Measurements from ENCODE around the gene NPAS2.

The NPAS2 gene

DNA sequence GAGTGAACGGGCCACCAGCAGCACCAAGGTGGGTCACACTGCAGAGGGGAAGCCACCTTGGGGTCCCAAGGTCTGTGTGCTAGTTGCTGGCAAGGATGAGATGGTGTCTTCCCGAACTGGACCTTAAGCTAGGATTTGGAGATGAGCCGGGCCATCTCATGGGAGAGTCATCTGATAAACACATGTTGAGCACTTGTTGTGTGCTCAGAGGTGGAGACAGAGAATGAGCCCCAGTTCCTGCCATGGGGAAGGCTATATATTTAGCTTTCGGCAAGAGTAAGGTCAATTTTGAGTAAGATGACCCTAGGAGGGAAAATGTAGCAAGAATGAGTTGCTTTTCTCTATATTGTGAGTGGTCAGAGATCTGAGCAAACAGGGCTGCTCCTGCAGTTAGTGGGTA is 140.7 kb downstream of the NPAS2 start:
- in situ Hi-C loops (cut with HindIII; ENCODE audit: low sequenced_read_pairs), result no loop called here

DNA sequence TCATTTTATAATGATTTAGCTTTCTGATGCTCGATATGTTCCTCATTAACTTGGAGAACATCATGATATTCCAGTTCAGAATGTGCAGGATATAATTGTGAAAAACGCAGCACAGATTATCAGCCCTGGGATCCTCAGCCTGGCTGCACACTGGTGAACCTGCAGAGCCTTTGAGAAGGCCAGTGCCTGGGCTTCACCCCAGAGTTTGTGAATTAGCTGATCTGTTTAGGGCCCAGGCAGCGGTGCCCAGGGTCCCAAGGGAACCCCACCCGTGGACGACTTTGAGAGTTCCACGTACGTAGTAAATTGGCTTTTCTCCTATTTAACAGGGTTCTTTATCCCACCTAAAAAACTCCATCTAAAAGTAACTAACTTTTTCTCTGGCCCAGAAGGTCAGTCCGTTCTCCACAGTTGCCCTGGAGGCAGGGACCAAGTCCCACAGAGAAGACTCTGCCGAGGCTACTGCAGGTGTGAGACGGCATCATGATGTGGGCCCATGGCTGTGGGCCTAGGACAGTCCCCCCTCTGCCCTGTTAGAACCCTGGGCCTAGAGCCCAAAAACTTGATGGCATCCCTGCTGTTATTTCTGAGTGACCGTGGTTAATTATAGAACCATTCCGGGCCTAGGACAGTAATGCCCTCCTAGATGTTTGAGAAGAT is 142.6 kb downstream of the NPAS2 start:
- in situ Hi-C loops (cut with HindIII; ENCODE audit: low sequenced_read_pairs), result no loop called here

DNA sequence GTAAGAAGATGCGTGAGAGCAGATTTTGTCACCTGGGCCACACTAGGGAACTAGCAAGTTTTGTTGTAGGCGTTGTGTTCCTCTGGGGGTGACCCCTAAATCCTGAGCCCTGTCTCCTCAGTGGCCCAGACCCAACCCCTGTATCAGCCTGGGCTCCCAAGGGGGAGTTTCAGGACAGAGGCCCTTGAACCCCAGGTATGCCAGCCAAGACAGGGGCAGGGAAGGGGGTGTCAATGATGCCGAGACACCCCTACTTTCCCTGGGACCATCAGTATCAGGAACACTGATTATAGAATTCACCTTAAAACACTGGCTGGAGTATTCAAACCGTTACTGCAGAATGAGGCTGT is 143.1 kb downstream of the NPAS2 start:
- in situ Hi-C loops (cut with HindIII; ENCODE audit: low sequenced_read_pairs), result no loop called here

DNA sequence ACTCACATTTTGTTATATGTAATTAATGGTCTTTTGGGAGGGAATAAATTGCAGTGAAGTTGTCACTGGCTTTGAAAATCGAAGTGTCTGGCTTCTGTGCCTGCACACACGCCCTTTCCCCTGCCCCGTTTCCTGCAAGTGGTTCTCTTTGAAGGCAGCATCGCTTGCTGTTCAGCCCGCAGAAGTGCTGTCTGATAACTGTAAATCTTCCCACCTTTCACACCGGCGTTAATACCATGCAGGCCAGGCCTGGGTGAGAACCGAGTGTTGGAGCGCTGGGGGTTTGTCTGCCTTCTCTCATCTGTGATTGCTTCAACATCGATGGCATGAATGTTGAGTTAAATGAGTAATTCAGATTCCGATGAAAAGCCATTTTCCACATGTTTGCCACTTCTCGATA is 144.3 kb downstream of the NPAS2 start:
- in situ Hi-C loops (cut with HindIII; ENCODE audit: low sequenced_read_pairs), result no loop called here

DNA sequence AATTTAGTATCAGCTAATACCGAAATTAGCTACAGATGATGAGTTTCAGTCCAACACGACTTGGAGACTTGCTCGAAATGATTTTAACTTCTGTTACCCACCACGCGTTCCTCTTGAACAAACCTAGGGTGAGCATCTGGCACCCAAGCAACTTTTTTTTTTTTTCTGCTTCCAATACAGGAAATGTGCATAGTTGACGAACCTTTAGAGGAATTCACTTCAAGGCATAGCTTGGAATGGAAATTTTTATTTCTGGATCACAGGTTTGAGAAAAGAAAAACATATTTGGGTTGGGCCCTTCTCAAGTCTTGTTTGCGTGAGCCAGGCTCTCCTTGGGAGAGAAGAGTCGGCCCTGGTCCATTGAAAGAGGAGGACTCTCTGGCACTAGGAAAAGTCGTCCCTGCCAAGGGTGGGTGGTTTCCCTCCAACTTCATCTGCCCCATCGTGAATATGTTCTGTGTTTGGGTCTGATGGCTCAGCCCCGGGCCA is 144.8 kb downstream of the NPAS2 start:
- in situ Hi-C loops (cut with HindIII; ENCODE audit: low sequenced_read_pairs), result loop anchor here (5.0 kb wide), 1 partner anchor 72 kb away; no protein-coding TSS in a partner anchor

DNA sequence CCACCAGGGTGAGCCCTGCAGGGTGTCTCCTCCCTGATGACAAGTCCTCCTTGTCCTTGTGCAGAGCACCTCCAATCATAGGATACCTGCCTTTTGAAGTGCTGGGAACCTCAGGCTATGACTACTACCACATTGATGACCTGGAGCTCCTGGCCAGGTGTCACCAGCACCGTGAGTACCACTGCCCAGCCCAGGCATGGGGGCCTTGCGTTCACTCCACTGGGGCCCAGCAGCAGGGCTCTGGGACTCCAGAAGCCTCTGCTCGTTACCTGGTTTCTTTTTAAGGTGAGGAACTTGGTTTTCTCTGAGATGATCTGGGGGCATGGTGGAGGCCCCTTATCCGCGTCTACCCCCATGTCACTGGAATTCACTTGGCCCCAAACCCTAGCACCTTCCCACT is 145.7 kb downstream of the NPAS2 start:
- in situ Hi-C loops (cut with HindIII; ENCODE audit: low sequenced_read_pairs), result loop anchor here (5.0 kb wide), 1 partner anchor 73 kb away; no protein-coding TSS in a partner anchor

DNA sequence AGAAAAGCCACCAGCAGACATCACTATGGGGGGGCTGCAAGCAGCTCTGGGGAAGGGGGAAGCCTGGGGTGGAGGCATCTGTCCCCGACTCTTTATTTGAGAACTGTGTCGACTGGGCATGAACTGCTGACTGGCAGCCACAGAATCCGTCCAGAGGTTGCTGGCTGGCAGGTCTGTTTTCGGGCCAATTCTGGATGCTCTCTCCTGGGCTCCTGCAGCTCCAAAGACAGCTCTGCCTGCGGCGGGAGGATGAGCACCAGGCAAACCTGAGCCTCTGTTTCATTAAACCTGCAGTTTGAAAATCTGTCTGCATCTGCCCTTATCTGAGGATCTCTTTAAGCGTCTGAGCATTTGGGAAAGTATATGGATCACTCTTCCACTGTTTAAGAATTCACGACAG is 147.8 kb downstream of the NPAS2 start:
- in situ Hi-C loops (cut with HindIII; ENCODE audit: low sequenced_read_pairs), result loop anchor here (5.0 kb wide), 1 partner anchor 75 kb away; no protein-coding TSS in a partner anchor

DNA sequence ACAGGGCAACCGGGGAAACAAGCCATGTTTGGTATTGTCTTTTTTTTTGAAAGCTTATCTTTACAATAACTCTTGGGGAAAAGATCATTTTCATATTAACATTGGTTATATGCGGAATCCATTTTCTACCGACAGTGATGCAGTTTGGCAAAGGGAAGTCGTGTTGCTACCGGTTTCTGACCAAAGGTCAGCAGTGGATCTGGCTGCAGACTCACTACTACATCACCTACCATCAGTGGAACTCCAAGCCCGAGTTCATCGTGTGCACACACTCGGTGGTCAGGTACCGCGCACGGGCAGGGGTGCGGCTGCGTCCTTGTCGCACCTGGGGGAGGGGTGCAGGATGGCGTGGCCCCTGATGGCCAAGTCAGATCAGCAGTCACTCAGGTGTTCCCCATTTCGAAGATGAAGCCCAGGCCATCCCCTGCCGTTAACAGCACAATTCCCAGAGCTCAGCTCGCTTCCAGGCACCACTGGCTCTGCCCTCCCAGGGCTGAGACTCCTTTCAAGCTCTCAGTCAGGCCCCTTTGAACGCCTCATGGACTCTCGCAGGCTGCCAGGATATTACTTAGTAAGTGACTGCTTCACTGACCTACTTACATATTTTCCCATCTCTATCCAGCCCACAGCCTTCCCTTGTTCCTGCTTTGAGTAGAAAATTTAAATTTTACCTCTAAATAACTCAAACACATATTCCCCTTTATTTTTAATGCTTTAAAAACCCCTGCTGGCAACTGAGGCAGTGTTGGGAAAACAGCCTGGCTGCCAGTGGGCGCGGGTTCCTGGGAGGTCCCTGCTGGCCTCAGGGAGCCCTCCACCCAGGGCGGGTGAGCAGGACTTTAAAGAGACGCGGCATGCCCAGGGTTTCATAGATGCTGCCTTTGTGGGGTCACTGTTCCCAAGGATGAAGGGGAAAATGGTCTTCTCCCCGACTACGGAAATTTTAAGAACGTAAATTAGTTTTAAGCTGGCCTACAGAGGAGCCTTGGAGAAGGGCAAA is 148.5 kb downstream of the NPAS2 start:
- in situ Hi-C loops (cut with HindIII; ENCODE audit: low sequenced_read_pairs), result loop anchor here (5.0 kb wide), 1 partner anchor 76 kb away; no protein-coding TSS in a partner anchor

DNA sequence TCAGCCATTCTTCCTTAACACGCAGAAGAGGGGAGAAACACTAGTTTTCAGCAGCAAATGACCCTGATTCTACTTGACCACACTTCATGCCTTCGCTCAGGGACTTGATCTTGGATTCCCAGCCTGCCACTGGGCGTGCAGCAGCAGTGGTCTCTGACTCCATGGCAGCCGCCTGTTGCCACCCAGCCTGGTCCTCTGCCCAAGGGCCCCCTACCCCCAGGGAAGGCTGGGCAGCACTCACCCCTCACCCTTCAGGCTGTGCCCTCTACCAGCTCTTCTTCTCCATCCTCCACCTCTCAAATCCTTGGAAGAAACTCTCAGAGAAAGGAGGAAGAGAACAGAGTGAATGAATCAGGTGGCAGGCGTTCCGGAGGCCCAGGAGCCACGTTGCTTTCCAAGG is 150.1 kb downstream of the NPAS2 start:
- in situ Hi-C loops (cut with HindIII; ENCODE audit: low sequenced_read_pairs), result loop anchor here (5.0 kb wide), 1 partner anchor 78 kb away; no protein-coding TSS in a partner anchor

DNA sequence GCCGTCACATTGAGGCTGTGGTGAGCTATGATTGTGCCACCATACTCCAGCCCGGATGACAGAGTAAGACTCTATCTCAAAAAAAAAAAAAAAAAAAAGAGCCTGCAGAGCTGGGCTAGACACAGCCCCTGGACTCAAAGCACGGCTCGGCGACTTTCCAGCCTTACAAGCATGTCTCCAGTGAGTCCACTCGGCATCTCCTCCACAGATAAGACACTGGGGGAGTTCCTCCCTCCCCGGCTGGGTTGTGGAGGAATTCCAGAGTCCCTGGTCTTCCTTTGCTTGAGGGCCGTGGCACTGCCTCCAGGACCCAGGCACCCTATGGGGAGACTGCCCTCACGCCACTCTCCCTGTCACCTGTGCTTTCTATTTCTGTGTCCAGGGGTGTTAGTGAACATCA is 151.3 kb downstream of the NPAS2 start:
- in situ Hi-C loops (cut with HindIII; ENCODE audit: low sequenced_read_pairs), result no loop called here

DNA sequence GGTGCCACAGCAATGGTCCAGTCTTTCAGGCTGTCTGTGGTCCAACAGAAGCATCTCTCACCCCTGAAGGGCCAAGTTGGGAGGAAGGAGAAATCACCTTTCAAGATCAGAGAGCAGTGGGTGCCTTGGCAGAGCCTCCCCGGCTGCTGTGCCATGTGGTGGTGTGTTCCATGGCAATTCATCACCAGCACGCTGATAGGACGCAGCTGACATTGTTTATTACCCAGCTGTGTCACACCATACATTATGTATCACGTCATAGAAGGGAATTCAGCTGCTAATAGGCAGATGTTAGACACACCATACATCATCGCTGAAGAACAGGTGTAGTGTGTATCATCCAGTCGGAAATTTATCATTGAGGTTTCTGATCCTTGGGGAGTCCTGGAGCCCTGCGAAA is 152.5 kb downstream of the NPAS2 start:
- in situ Hi-C loops (cut with HindIII; ENCODE audit: low sequenced_read_pairs), result no loop called here

DNA sequence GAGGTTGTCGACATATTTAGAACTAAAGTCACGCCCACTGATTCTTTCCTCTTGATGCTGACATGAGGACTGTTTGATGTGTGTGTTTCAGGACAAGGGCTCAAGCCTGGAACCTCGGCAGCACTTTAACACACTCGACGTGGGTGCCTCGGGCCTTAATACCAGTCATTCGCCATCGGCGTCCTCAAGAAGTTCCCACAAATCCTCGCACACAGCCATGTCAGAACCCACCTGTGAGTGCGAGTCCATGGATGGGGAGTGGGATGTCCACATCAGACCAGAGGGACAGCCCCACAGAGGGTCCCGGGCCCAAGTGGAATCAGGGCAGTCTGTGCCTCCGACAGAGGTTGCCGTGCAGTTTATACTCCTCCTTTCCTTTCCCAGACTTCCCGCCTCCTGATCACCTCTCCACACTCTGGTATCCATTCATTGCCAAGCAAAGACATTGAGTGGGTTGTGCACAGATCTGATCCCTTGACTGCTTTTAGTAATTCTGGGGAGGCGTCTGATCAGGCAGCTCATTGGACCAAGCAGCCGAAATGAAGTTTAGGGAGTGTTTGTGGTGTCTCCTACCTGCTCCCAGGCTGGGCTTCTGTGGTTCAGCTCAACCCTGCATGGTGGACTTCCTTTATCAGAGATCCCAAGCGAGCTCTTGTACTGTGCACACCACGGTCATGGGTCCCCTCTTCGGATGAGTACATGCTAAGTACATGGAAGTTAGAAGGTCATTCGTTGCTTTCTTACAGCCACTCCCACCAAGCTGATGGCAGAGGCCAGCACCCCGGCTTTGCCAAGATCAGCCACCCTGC is 155.0 kb downstream of the NPAS2 start:
- in situ Hi-C loops (cut with HindIII; ENCODE audit: low sequenced_read_pairs), result loop anchor here (25.0 kb wide), 1 partner anchor 213 kb away; no protein-coding TSS in a partner anchor

DNA sequence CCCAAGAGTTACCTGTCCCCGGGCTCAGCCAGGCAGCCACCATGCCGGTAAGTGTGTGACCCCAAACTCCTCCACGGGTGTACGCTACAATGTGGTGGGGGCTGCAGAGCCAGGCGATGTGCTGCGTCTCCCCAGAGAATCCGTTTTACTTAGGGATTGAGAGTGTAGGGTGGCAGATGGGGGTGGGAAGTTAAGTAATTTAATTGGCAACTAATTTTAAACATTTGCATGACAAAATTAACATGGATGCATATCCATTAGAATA is 155.5 kb downstream of the NPAS2 start:
- in situ Hi-C loops (cut with HindIII; ENCODE audit: low sequenced_read_pairs), result loop anchor here (25.0 kb wide), 1 partner anchor 213 kb away; no protein-coding TSS in a partner anchor

DNA sequence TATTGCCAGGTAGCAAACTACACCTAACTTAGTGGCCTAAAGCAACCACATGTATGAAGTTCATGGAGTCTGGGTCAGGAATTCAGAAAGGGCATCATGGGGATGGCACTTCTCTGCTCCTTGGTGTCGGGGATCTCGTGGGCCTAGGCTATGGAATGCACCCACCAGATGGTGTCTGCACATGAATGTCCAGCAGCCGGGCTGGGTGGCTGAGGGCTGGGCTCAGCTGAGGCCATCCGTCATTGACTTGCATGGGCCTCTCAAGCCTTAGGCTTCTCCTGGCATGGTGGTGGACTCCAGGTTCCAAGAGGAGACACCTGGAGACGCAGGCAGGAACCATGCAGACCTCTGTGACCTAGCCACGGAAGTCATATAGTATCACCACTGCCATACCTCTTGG is 156.1 kb downstream of the NPAS2 start:
- in situ Hi-C loops (cut with HindIII; ENCODE audit: low sequenced_read_pairs), result loop anchor here (25.0 kb wide), 1 partner anchor 214 kb away; no protein-coding TSS in a partner anchor

DNA sequence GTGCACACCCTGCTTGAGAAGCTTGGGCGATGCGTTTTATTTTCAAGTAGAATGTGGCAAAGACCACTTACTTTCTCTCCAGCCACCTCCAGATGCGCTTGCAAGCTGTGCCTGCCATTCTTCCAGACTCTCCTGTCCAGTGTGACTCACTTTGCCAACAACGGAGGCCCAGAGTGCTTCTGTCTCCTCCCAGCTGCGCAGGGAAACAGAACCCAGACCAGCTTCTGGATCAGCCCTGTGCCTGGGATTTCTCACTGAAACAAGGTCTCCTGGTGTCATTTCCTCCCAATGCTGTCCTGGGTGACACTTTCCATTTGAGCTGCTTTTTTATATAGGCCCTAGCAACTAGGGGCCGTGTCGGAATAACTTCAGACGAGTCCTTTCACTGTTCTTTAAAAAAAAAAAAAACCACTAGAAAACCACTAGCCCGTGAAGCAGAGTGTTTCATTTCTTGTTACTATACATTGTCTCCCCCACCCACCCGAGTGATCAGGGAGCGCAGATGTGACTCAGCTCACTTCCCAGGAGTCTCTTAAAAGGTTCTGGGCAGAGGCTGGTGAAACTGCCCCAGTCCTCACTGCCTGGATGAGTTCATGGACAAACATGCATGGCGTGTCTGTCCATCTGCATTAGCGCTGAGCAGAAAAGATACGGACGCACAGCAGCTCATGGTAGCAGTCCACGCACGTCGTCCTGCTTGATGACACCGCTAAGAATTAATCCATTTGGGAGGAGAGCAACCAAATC is 156.9 kb downstream of the NPAS2 start:
- in situ Hi-C loops (cut with HindIII; ENCODE audit: low sequenced_read_pairs), result loop anchor here (25.0 kb wide), 1 partner anchor 215 kb away; no protein-coding TSS in a partner anchor

DNA sequence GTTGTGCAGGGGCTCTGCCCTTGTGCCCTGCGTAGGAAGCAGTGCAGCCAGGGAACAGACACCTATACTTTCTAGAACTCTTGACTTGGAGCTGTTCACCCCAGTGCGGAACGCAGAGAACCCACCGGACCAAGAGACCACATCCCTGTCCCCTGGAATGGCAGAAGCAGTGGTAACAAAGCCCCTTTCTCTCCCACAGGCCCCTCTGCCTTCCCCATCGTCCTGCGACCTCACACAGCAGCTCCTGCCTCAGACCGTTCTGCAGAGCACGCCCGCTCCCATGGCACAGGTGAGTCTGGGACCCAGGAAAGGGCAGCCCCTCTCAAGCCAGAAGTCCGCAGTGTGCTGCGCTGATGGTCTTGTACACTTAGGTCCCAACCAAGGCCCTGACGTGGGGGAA is 157.6 kb downstream of the NPAS2 start:
- in situ Hi-C loops (cut with HindIII; ENCODE audit: low sequenced_read_pairs), result loop anchor here (25.0 kb wide), 1 partner anchor 215 kb away; no protein-coding TSS in a partner anchor

DNA sequence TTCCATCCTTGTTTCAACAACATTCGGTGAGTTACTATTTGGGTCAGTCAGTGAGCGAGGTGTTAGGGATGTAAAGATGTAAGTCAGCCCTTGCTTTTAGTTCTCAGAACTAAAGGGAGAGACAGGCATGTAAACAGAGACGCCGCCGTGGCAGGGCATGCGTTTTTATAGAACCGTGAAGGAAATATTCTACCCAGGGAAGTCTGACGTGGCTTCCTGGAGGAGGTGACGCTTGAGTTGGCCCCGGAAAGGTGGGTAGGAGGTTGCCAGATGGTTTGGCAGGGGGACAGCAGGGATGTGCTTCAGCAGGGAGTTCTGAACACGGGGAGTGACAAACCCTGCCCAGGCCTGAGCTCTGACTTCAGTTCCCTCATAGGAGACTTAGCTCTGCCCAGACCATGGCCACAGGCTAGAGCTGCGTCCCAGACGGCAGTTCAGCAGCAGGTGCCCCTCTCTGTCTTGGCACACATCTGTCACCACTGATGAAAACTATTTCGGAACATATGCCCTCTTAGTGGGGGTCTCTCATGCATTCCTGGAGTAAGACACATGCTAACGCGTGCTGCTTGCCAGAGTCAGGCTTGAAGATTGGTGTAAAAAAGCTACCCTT is 158.7 kb downstream of the NPAS2 start:
- in situ Hi-C loops (cut with HindIII; ENCODE audit: low sequenced_read_pairs), result loop anchor here (25.0 kb wide), 1 partner anchor 216 kb away; no protein-coding TSS in a partner anchor

DNA sequence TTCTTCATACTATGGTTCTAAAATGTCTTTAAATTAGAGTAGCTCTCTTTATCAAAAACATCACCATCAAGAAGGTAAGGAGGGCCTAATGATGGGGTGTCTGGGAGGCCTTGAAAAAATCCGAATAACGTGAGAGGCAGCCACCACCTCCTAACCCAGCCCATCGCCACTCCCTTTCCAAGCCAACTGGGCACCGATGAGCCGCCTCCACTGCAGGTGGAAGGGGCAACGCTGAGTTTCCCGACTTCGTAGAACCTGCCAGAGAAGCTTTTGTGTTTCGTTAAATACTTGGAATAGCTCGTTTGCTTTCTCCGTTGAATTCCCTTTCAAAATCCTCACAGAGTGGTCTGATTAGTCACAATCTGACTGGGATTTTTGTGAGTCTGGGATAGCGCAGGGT is 160.1 kb downstream of the NPAS2 start:
- in situ Hi-C loops (cut with HindIII; ENCODE audit: low sequenced_read_pairs), result loop anchor here (25.0 kb wide), 1 partner anchor 218 kb away; no protein-coding TSS in a partner anchor

DNA sequence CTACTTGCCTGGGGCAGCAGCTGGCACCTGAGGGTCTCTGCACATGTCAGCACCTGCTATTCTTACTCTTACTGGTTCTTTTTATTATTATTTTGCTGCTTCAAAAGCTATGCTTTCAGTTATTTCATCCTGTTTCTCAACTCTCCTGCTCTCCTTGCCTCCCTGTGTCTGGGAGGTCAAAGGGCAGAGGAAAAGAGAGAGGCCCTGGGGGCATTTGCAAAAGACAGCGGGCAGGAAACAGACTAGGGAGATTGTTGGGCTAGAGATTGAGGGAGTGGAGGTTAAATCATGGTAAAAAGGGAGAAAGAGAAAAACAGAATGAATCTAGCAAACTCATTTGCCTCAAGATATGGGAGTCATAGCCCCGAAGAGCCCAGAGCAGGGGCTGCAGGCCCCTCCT is 161.1 kb downstream of the NPAS2 start:
- in situ Hi-C loops (cut with HindIII; ENCODE audit: low sequenced_read_pairs), result loop anchor here (25.0 kb wide), 1 partner anchor 219 kb away; no protein-coding TSS in a partner anchor
